Natural killer cell (primary cell): ENCODE measurements around the gene IZUMO4. TPM values are rescaled to one million over a fixed set of nuclear protein-coding genes. Genes with fewer than 3 reads are reported as not detected.

Experiments
- ATAC-seq, 3 donors: fragments of 150-1000 bp in 2 of 3; fragments of 200-7000 bp in 1 of 3; cut with Tn5 transposase; 1 replicate in 1 of 3; 2 replicates in 2 of 3; pipeline ENCODE4 v1.10.0; 2021; ENCODE audit warnings: mild to moderate bottlenecking in 2 of 3, moderate library complexity in 2 of 3
- DNase-seq, 2 donors: peaks; one replicate each; pipeline versions ENCODE4 v3.0.0 to v3.0.0-alpha.2; 2013 to 2021; ENCODE audit warnings: mixed read lengths in 1 of 2
- H3K27ac ChIP-seq: one replicate; pipeline ENCODE4 v1.5.1; 2013; ENCODE audit warnings: mild to moderate bottlenecking, low read length
- H3K27me3 ChIP-seq: one replicate; pipeline ENCODE4 v1.6.1; 2013; ENCODE audit warnings: low read length; ENCODE audit not compliant: control insufficient read depth, insufficient read depth
- H3K36me3 ChIP-seq: one replicate; pipeline ENCODE4 v1.6.1; 2013; ENCODE audit warnings: low read length; ENCODE audit not compliant: control insufficient read depth, insufficient read depth
- H3K4me1 ChIP-seq: one replicate; pipeline ENCODE4 v1.6.1; 2013; ENCODE audit warnings: low read length; ENCODE audit not compliant: control insufficient read depth, insufficient read depth
- H3K4me3 ChIP-seq: one replicate; pipeline ENCODE4 v1.5.1; 2013; ENCODE audit warnings: low read length
- H3K9me3 ChIP-seq: one replicate; pipeline ENCODE4 v1.6.1; 2013; ENCODE audit warnings: low read length; ENCODE audit not compliant: control insufficient read depth, insufficient read depth
- H3K27ac Mint-ChIP-seq, 2 donors: one replicate each; pipeline ENCODE4 v1.8.0; 2022; ENCODE audit warnings: mild to moderate bottlenecking in 2 of 2, mixed read lengths in 2 of 2, moderate library complexity in 1 of 2
- H3K27me3 Mint-ChIP-seq, 2 donors: one replicate each; pipeline ENCODE4 v1.8.0; 2022; ENCODE audit warnings: low read depth in 2 of 2, mixed read lengths in 2 of 2
- H3K36me3 Mint-ChIP-seq: one replicate; pipeline ENCODE4 v1.8.0; 2022; ENCODE audit warnings: mixed read lengths
- H3K4me1 Mint-ChIP-seq, 2 donors: one replicate each; pipeline ENCODE4 v1.8.0; 2022; ENCODE audit warnings: mixed read lengths in 2 of 2
- H3K4me3 Mint-ChIP-seq: one replicate; pipeline ENCODE4 v1.8.0; 2022; ENCODE audit warnings: mild to moderate bottlenecking, moderate library complexity, mixed read lengths
- H3K9me3 Mint-ChIP-seq, 2 donors: one replicate each; pipeline ENCODE4 v1.8.0; 2022; ENCODE audit warnings: mixed read lengths in 2 of 2
- WGBS: methylation state at CpG from one replicate; pipeline ENCODE4 v1.1.7; 2013; ENCODE audit warnings: missing lambda C conversion rate; ENCODE audit not compliant: insufficient coverage; 5-methylcytosine and 5-hydroxymethylcytosine counted together
- intact Hi-C: fragments of 100-400 bp; cut with micrococcal nuclease; formaldehyde crosslinking; loops from one replicate; pipeline ENCODE4 v1.14.2; 2022
- total RNA-seq, 4 donors: library from RNA; stranded (reverse); fragments of 120-200 nt in 1 of 4; gene quantifications; one replicate each; pipeline versions ENCODE4 v1.2.3 to v1.2.4, GENCODE V29; 2013 to 2022
- TF ChIP-seq, protein P1 (sequence below): fragments of 200-600 bp; IDR thresholded peaks from one replicate; pipeline ENCODE4 v1.8.0; 2022; ENCODE audit warnings: antibody characterized with exemption

The IZUMO4 gene
- total RNA-seq, 3 donors from 2014 or later (not counting 1 experiment from before 2014, with no cell fraction given) = 3.3 to 7.6 (median 7.1) TPM

DNA sequence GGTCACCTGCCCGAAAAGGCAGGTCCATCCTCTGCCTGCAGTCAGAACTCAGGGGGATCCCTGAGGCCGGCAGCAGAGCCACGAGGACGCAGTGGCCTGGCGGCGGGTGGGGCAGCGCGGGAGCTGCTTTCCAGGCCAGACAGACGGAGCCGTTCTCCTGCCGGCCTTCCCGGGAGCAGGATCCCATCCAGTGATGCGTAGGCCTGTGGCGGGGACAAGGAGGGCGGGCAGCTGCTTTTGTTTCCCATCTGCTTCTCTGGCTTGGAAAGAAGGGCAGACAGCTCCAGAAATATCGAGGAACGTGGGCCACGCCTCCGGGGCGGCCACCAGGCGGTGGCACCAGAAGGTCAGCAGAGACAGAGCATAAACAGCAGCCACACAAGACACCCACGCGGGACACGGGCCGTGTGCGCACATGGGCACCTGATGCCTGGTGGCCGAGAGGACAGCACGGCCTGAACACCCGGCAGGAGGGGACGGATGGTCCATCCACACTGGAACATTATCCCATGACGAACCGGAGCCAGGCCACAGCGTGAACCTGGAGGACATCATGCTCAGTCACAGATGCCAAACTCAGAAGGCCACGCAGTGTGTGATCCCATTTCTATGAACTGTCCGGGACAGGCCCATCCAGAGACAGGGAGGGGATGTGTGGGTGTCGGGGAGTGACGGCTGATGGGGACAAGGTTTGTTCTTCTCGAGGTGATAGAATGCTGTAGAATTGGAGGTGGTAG is 31.8 kb upstream of the IZUMO4 start:
- TF ChIP-seq, protein P1, sequence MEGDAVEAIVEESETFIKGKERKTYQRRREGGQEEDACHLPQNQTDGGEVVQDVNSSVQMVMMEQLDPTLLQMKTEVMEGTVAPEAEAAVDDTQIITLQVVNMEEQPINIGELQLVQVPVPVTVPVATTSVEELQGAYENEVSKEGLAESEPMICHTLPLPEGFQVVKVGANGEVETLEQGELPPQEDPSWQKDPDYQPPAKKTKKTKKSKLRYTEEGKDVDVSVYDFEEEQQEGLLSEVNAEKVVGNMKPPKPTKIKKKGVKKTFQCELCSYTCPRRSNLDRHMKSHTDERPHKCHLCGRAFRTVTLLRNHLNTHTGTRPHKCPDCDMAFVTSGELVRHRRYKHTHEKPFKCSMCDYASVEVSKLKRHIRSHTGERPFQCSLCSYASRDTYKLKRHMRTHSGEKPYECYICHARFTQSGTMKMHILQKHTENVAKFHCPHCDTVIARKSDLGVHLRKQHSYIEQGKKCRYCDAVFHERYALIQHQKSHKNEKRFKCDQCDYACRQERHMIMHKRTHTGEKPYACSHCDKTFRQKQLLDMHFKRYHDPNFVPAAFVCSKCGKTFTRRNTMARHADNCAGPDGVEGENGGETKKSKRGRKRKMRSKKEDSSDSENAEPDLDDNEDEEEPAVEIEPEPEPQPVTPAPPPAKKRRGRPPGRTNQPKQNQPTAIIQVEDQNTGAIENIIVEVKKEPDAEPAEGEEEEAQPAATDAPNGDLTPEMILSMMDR = no peak
- H3K36me3 Mint-ChIP-seq = no peaks in the 10 kb centered on the region
- DNase-seq (no peak), ATAC-seq (no peak)
- intact Hi-C loops = loop anchor here (5.0 kb wide), 1 partner anchor 32 kb away; the partner anchor contains the start of genes IZUMO4 and MOB3A
- no peaks in the 10 kb centered on the region for H3K9me3 ChIP-seq
- 95% methylated on average over 38 of the region's 38 CpGs for WGBS
- no peak overlapping the region for H3K4me3 Mint-ChIP-seq
- peaks cover 37% of the 10 kb centered on the region for H3K4me1 ChIP-seq
- H3K9me3 Mint-ChIP-seq = no peaks in the 10 kb centered on the region
- H3K36me3 ChIP-seq = no peaks in the 10 kb centered on the region
- no peak overlapping the region for H3K27ac ChIP-seq
- peak overlapping the region in 1 of 2 donors; percentile 68 for H3K27ac Mint-ChIP-seq
- H3K27me3 Mint-ChIP-seq = no peaks in the 10 kb centered on the region
- no peak overlapping the region for H3K4me3 ChIP-seq
- peaks cover 14 to 37% of the 10 kb centered on the region in 2 donors for H3K4me1 Mint-ChIP-seq
- no peaks in the 10 kb centered on the region for H3K27me3 ChIP-seq

DNA sequence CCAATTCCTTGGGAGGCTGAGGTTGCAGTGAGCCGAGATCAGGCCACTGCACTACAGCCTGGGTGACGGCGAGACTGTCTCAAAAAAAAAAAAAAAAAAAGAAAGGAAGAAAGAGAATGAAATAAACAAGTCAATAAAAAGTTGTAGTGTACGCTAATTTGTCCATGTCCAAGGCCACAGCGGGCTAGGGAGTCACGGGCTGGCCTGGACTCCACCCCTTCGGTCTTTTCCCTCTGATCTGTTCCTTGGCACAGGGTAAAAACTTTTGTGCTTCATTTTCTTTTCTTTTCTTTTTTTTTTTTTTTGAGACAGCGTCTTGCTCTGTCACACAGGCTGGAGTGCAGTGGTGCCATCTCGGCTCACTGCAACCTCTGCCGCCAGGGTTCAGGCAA is 26.3 kb upstream of the IZUMO4 start:
- 95% methylated on average over 8 of the region's 10 CpGs for WGBS
- Mint-ChIP-seq H3K36me3 (peaks cover 9% of the 10 kb centered on the region), H3K27ac (peak overlapping the region; percentile 82), H3K4me3 (no peak overlapping the region), H3K27me3 (no peaks in the 10 kb centered on the region), H3K9me3 (no peaks in the 10 kb centered on the region), H3K4me1 (peaks cover 18 to 50% of the 10 kb centered on the region in 2 donors)
- TF ChIP-seq, protein P1 = no peak
- Histone ChIP-seq H3K4me3 (no peak overlapping the region), H3K36me3 (peaks cover 43% of the 10 kb centered on the region), H3K9me3 (no peaks in the 10 kb centered on the region), H3K27ac (peak overlapping the region; percentile 40), H3K27me3 (no peaks in the 10 kb centered on the region), H3K4me1 (peaks cover 42% of the 10 kb centered on the region)
- DNase-seq = no peak
- intact Hi-C loops = no loop called here
- no peak for ATAC-seq

DNA sequence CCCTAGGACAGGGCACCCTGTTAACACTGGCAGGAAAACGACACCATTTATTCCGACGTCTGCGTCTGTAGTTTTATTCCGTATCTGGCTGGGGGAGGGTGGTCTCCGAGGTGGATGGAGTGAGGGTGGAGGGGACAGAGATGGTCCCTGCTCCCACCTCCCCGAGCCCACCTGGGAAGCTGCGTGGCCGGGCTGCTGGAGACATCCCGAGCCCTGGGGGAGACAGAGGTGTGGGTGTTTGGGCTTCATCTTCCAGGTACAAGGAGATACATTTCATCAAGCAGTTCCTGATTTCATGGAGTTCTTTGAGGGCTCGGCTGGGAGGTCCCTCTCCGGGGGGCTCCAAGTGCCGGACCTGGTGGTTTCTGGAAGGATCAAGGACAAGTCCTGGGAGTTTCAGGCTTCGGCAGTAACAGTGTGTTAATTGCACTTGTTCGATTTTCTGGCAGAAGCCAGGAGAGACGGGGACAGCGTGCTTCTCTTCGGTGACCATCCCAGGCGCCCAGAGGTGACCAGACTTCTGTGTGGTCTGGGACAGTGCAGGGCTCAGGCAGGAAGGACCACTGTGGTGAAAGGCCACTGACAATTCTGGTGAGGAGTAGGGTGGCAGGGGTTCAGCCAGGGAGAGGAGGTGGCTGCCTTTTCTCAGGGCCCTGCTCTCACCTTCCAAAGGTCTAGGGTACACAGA is 25.6 kb upstream of the IZUMO4 start:
- peak overlapping the region; percentile 59 for H3K4me3 Mint-ChIP-seq
- H3K36me3 Mint-ChIP-seq = peaks cover 9% of the 10 kb centered on the region
- Histone ChIP-seq H3K4me3 (no peak overlapping the region), H3K4me1 (peaks cover 42% of the 10 kb centered on the region), H3K27me3 (no peaks in the 10 kb centered on the region), H3K27ac (no peak overlapping the region), H3K36me3 (peaks cover 50% of the 10 kb centered on the region), H3K9me3 (no peaks in the 10 kb centered on the region)
- no peak for DNase-seq
- intact Hi-C loops = no loop called here
- no peaks in the 10 kb centered on the region for H3K9me3 Mint-ChIP-seq
- TF ChIP-seq, protein P1 = no peak
- ATAC-seq = no peak
- 95% methylated on average over 19 of the region's 19 CpGs for WGBS
- peak overlapping the region; percentile 82 for H3K27ac Mint-ChIP-seq
- no peaks in the 10 kb centered on the region for H3K27me3 Mint-ChIP-seq
- H3K4me1 Mint-ChIP-seq = peaks cover 18 to 50% of the 10 kb centered on the region in 2 donors
